AG04450 (cell line): ENCODE measurements around the gene DIPK1C. TPM values are rescaled to one million over a fixed set of nuclear protein-coding genes. Genes with fewer than 3 reads are reported as not detected.

Experiments used
- CTCF ChIA-PET: fragments of 300-600, 350-600 bp; formaldehyde crosslinking; extraction: SDS; loops from one replicate; lab custom pipeline; 2022; ENCODE audit warnings: antibody characterized with exemption, inconsistent platforms; lab: Charles Lee
- POLR2A ChIA-PET: fragments of 350-600 bp; formaldehyde crosslinking; extraction: SDS; loops from one replicate; lab custom pipeline; 2021; ENCODE audit warnings: antibody characterized with exemption, inconsistent platforms; lab: Yijun Ruan, JAX
- DNase-seq: peaks from one replicate; pipeline ENCODE4 v3.0.0-alpha.2; 2011; ENCODE audit warnings: low read depth, low spot score
- H3K27ac ChIP-seq: one replicate; pipeline ENCODE4 v1.5.1; 2012; ENCODE audit warnings: low read depth, low read length, control low read depth
- H3K27me3 ChIP-seq: one replicate; pipeline ENCODE4 v1.6.0; 2012; ENCODE audit warnings: low read length; ENCODE audit not compliant: control insufficient read depth, insufficient read depth
- H3K4me3 ChIP-seq: 2 replicates; pipeline ENCODE4 v1.5.1; 2011; ENCODE audit warnings: mild to moderate bottlenecking, low read depth, low read length, control low read depth
- H3K9me3 ChIP-seq: 2 replicates; pipeline ENCODE4 v1.5.1; 2012; ENCODE audit warnings: low read length; ENCODE audit not compliant: control insufficient read depth, insufficient read depth
- CTCF ChIP-seq: IDR thresholded peaks from 2 replicates; pipeline ENCODE4 v1.5.1; 2011; ENCODE audit warnings: low read depth, low read length, control low read depth, inconsistent platforms
- polyA plus RNA-seq: library from polyadenylated mRNA; depleted of rRNA; stranded (reverse); fragments of >200 nt; gene quantifications from 2 replicates; pipeline ENCODE4 v1.2.3, GENCODE V29; 2011

Gene DIPK1C
- polyA plus RNA-seq, 1 experiment, result not detected

- no peak for DNase-seq
- ChIA-PET CTCF (interaction anchor here (0.9 to 1.2 kb wide), 2 partner anchors 11 to 86 kb away, joined by 3 read pairs; no protein-coding TSS in a partner anchor), POLR2A (no interaction called here)
- peaks cover 5% of the 10 kb centered on the region for H3K27me3 ChIP-seq
- H3K9me3 ChIP-seq, result no peaks in the 10 kb centered on the region
- no peak overlapping the region for H3K4me3 ChIP-seq
- H3K27ac ChIP-seq, result no peak overlapping the region
- TF ChIP-seq CTCF, result no peak
These were observed 8.7 kb upstream of the DIPK1C start for GRCh38 chr18:74465775-74466174.

- POLR2A ChIA-PET, result no interaction called here
- H3K4me3 ChIP-seq, result no peak overlapping the region
- CTCF ChIA-PET, result no interaction called here
- no peak for DNase-seq
- TF ChIP-seq CTCF, result no peak
- no peak overlapping the region for H3K27ac ChIP-seq
- no peaks in the 10 kb centered on the region; the same call in 1 of the 2 replicates for H3K9me3 ChIP-seq
- peaks cover 20% of the 10 kb centered on the region for H3K27me3 ChIP-seq
These were observed 6.9 kb upstream of the DIPK1C start for GRCh38 chr18:74463983-74464382.

- Histone ChIP-seq H3K4me3 (no peak overlapping the region), H3K27ac (no peak overlapping the region), H3K9me3 (no peaks in the 10 kb centered on the region; the same call in 1 of the 2 replicates), H3K27me3 (peaks cover 27% of the 10 kb centered on the region)
- CTCF ChIA-PET, result no interaction called here
- POLR2A ChIA-PET, result no interaction called here
- no peak for TF ChIP-seq CTCF
- DNase-seq, result no peak
These were observed 6.1 kb upstream of the DIPK1C start for GRCh38 chr18:74463254-74463653.

GRCh38 chr18:74460825-74461224, 3.7 kb upstream of the DIPK1C start:
- Histone ChIP-seq H3K4me3 (no peak overlapping the region), H3K9me3 (no peaks in the 10 kb centered on the region; the same call in 1 of the 2 replicates), H3K27me3 (peaks cover 46% of the 10 kb centered on the region), H3K27ac (no peak overlapping the region)
- ChIA-PET CTCF (no interaction called here), POLR2A (no interaction called here)
- no peak for TF ChIP-seq CTCF
- no peak for DNase-seq

GRCh38 chr18:74459889-74460288, 2.8 kb upstream of the DIPK1C start:
- ChIA-PET CTCF (no interaction called here), POLR2A (no interaction called here)
- peak; percentile 37 for TF ChIP-seq CTCF
- H3K27me3 ChIP-seq, result peaks cover 50% of the 10 kb centered on the region
- H3K9me3 ChIP-seq, result no peaks in the 10 kb centered on the region; the same call in 1 of the 2 replicates
- no peak overlapping the region for H3K27ac ChIP-seq
- no peak for DNase-seq
- H3K4me3 ChIP-seq, result no peak overlapping the region
